GM21529 (cell line): ENCODE results near the gene MON2.

Source experiments
- ATAC-seq: cut with Tn5 transposase; IDR thresholded peaks from one replicate; pipeline ENCODE4 v1.9.1; 2021; ENCODE audit not compliant: unreplicated experiment

MON2 gene

GRCh38 chr12:62647586-62647985, 181.0 kb downstream of the MON2 start:
- ATAC-seq: no peak

- no peak for ATAC-seq
These were observed 182.9 kb downstream of the MON2 start for GRCh38 chr12:62649412-62650138.
